Stomach smooth muscle (tissue), 2 donors: ENCODE results near the gene LIN28A.

ENCODE experiments used
- H3K27ac ChIP-seq: one replicate; pipeline ENCODE4 v1.7.0; 2013; ENCODE audit warnings: mild to moderate bottlenecking, low read length, inconsistent platforms
- H3K27me3 ChIP-seq, 2 donors: one replicate each; pipeline ENCODE4 v1.7.0; 2013; ENCODE audit warnings: low read length in 2 of 2; ENCODE audit not compliant: insufficient read depth in 2 of 2, control insufficient read depth in 1 of 2
- H3K36me3 ChIP-seq, 2 donors: one replicate each; pipeline ENCODE4 v1.7.0; 2013; ENCODE audit warnings: low read length in 2 of 2; ENCODE audit not compliant: control insufficient read depth in 2 of 2, insufficient read depth in 2 of 2
- H3K4me1 ChIP-seq: one replicate; pipeline ENCODE4 v1.7.0; 2013; ENCODE audit warnings: low read length; ENCODE audit not compliant: control insufficient read depth, insufficient read depth
- H3K4me3 ChIP-seq, 2 donors: one replicate each; pipeline ENCODE4 v1.7.0; 2013; ENCODE audit warnings: low read length in 2 of 2
- H3K9ac ChIP-seq, 2 donors: one replicate each; pipeline ENCODE4 v1.7.0; 2013; ENCODE audit warnings: low read length in 2 of 2, mild to moderate bottlenecking in 1 of 2
- H3K9me3 ChIP-seq, 2 donors: one replicate each; pipeline ENCODE4 v1.7.0; 2013; ENCODE audit warnings: low read length in 2 of 2; ENCODE audit not compliant: control insufficient read depth in 2 of 2
- donor health status: healthy.
- donor health status: Pancreatic carcinoma.

The LIN28A gene

GRCh38 chr1:26471498-26472319, 61.1 kb downstream of the LIN28A start:
- Histone ChIP-seq H3K36me3 (peaks cover 28 to 33% of the 10 kb centered on the region in 2 donors), H3K27me3 (no peaks in the 10 kb centered on the region), H3K9me3 (no peaks in the 10 kb centered on the region), H3K4me3 (peak overlapping the region; percentile 80 to 84), H3K9ac (peak overlapping the region; percentile 29 to 86), H3K27ac (peak overlapping the region; percentile 98), H3K4me1 (peaks cover 23% of the 10 kb centered on the region)

GRCh38 chr1:26472320-26472900, 61.8 kb downstream of the LIN28A start, which contains the start of gene HMGN2:
Gene HMGN2, plus strand, starts transcription at chr1:26472440. Its CDS starts 173 bp downstream, at chr1:26472613.
- H3K4me1 ChIP-seq, result peaks cover 23% of the 10 kb centered on the region
- H3K36me3 ChIP-seq, result peaks cover 25 to 33% of the 10 kb centered on the region in 2 donors
- H3K27ac ChIP-seq, result peak within 1 kb of the TSS; percentile 98
- H3K9me3 ChIP-seq, result no peaks in the 10 kb centered on the region
- H3K9ac ChIP-seq, result peak within 1 kb of the TSS; percentile 84 to 86
- peak within 1 kb of the TSS; percentile 80 to 84 for H3K4me3 ChIP-seq
- no peaks in the 10 kb centered on the region for H3K27me3 ChIP-seq

- peaks cover 23% of the 10 kb centered on the region for H3K4me1 ChIP-seq
- peak overlapping the region; percentile 51 to 86 for H3K9ac ChIP-seq
- H3K9me3 ChIP-seq, result no peaks in the 10 kb centered on the region
Measured at GRCh38 chr1:26472901-26473845, 62.6 kb downstream of the LIN28A start.

GRCh38 chr1:26474818-26475217, 64.2 kb downstream of the LIN28A start:
- Histone ChIP-seq H3K36me3 (peaks cover 25 to 28% of the 10 kb centered on the region in 2 donors), H3K27ac (no peak overlapping the region), H3K9me3 (no peaks in the 10 kb centered on the region), H3K4me3 (no peak overlapping the region), H3K4me1 (peaks cover 23% of the 10 kb centered on the region), H3K9ac (no peak overlapping the region), H3K27me3 (no peaks in the 10 kb centered on the region)

More at GRCh38 chr1:26472901-26473845, 62.6 kb downstream of the LIN28A start:
- peak overlapping the region; percentile 80 to 82 for H3K4me3 ChIP-seq
- H3K27me3 ChIP-seq, result no peaks in the 10 kb centered on the region
- peaks cover 28 to 33% of the 10 kb centered on the region in 2 donors for H3K36me3 ChIP-seq
- H3K27ac ChIP-seq, result peak overlapping the region; percentile 98

- Histone ChIP-seq H3K36me3 (peaks cover 25 to 31% of the 10 kb centered on the region in 2 donors), H3K27me3 (no peaks in the 10 kb centered on the region), H3K4me3 (no peak overlapping the region), H3K9ac (no peak overlapping the region), H3K27ac (no peak overlapping the region), H3K4me1 (peaks cover 19% of the 10 kb centered on the region), H3K9me3 (no peaks in the 10 kb centered on the region)
Measured at GRCh38 chr1:26475989-26476388, 65.4 kb downstream of the LIN28A start.

- H3K9ac ChIP-seq, result no peak overlapping the region
- H3K4me3 ChIP-seq, result no peak overlapping the region
- no peak overlapping the region for H3K27ac ChIP-seq
- no peaks in the 10 kb centered on the region for H3K27me3 ChIP-seq
- peaks cover 25 to 31% of the 10 kb centered on the region in 2 donors for H3K36me3 ChIP-seq
- peaks cover 12% of the 10 kb centered on the region for H3K4me1 ChIP-seq
- H3K9me3 ChIP-seq, result no peaks in the 10 kb centered on the region
Measured at GRCh38 chr1:26476958-26477357, 66.3 kb downstream of the LIN28A start.

- Histone ChIP-seq H3K9ac (no peak overlapping the region), H3K4me1 (peaks cover 12% of the 10 kb centered on the region), H3K9me3 (no peaks in the 10 kb centered on the region), H3K4me3 (no peak overlapping the region), H3K27ac (no peak overlapping the region), H3K36me3 (peaks cover 25 to 31% of the 10 kb centered on the region in 2 donors), H3K27me3 (no peaks in the 10 kb centered on the region)
Measured at GRCh38 chr1:26477446-26478152, 67.0 kb downstream of the LIN28A start.

- Histone ChIP-seq H3K27ac (no peak overlapping the region), H3K36me3 (peaks cover 25 to 31% of the 10 kb centered on the region in 2 donors), H3K9ac (no peak overlapping the region), H3K27me3 (no peaks in the 10 kb centered on the region), H3K9me3 (no peaks in the 10 kb centered on the region), H3K4me3 (no peak overlapping the region), H3K4me1 (peaks cover 12% of the 10 kb centered on the region)
Measured at GRCh38 chr1:26478159-26478558, 67.5 kb downstream of the LIN28A start.

- H3K4me1 ChIP-seq, result peaks cover 4% of the 10 kb centered on the region
- no peaks in the 10 kb centered on the region for H3K27me3 ChIP-seq
- H3K9ac ChIP-seq, result no peak overlapping the region
- H3K4me3 ChIP-seq, result no peak overlapping the region
- no peak overlapping the region for H3K27ac ChIP-seq
- H3K36me3 ChIP-seq, result peaks cover 24 to 26% of the 10 kb centered on the region in 2 donors
- no peaks in the 10 kb centered on the region for H3K9me3 ChIP-seq
Measured at GRCh38 chr1:26478988-26479387, 68.4 kb downstream of the LIN28A start.
